Adrenal gland (tissue), 12 donors: ENCODE measurements around the gene RNF141. TPM values are rescaled to one million over a fixed set of nuclear protein-coding genes. Genes with fewer than 3 reads are reported as not detected.
A peak's percentile ranks its signal among the peaks of the same experiment; 100 is the strongest.

Experiments
- DNase-seq, 7 donors: peaks; one replicate each; pipeline ENCODE4 v3.0.0-alpha.2; 2019 to 2020
- H3K27ac ChIP-seq, 5 donors: fragments of 200-600 bp; sonication (generic) in 4 of 5; 1 replicate in 3 of 5; 2 replicates in 2 of 5; pipeline versions ENCODE4 v1.5.1 to v1.8.0; 2016 to 2020; ENCODE audit warnings: mild to moderate bottlenecking in 1 of 5
- H3K27me3 ChIP-seq: fragments of 200-600 bp; 2 replicates; pipeline ENCODE4 v1.8.0; 2021
- H3K36me3 ChIP-seq, 2 donors: fragments of 200-600 bp; replicated peaks in 1 of 2; 1 replicate in 1 of 2; 2 replicates in 1 of 2; pipeline versions ENCODE4 v1.5.1 to v1.8.0; 2018 to 2022
- H3K4me1 ChIP-seq, 2 donors: fragments of 200-600 bp; replicated peaks in 1 of 2; 1 replicate in 1 of 2; 2 replicates in 1 of 2; pipeline versions ENCODE4 v1.5.1 to v1.8.0; 2018 to 2021
- H3K4me3 ChIP-seq, 4 donors: fragments of 200-600 bp; sonication (generic) in 3 of 4; one replicate each; pipeline ENCODE4 v1.5.1; 2016 to 2018
- H3K9me3 ChIP-seq, 3 donors: fragments of 200-600 bp; sonication (generic) in 1 of 3; replicated peaks in 1 of 3; 1 replicate in 2 of 3; 2 replicates in 1 of 3; pipeline versions ENCODE4 v1.5.1 to v1.8.0; 2016 to 2021
- POLR2A ChIP-seq, 2 donors: fragments of 450-650 bp; IDR thresholded peaks; one replicate each; pipeline ENCODE4 v1.6.1; 2017; ENCODE audit warnings: antibody characterized with exemption in 2 of 2, mild to moderate bottlenecking in 2 of 2, moderate library complexity in 1 of 2
- WGBS, 4 donors: extraction: QIAGEN DNeasy Blood & Tissue Kit in 2 of 4; methylation state at CpG; one replicate each; pipeline versions ENCODE4 v1.1.5 to v1.1.7; 2013 to 2017; 5-methylcytosine and 5-hydroxymethylcytosine counted together
- intact Hi-C, 2 donors: fragments of 100-400 bp; cut with DNase I; formaldehyde crosslinking; loops; one replicate each; pipeline versions ENCODE4 v1.14.1 to v1.15.0; 2022 to 2023
- polyA plus RNA-seq, 3 donors: library from polyadenylated mRNA; stranded (reverse); fragments of 200-250 nt in 2 of 3; fragments of 350-450 nt in 1 of 3; fragmentation: Illumina TruSeq in 1 of 3; extraction: RNeasy Lipid Tissue Mini Kit (QIAGEN cat#74804) in 1 of 3; gene quantifications; one replicate each; pipeline ENCODE4 v1.2.3, GENCODE V29; 2013 to 2014
- total RNA-seq, 9 donors: library from RNA; depleted of rRNA in 4 of 9; stranded (reverse); fragments of >200 nt in 4 of 9; fragments of 120-200 nt in 1 of 9; fragmentation: NEBNext Ultra II Directional in 1 of 9; extraction: Animal tissue kit (Norgen Biotek cat#: 25700) in 1 of 9; gene quantifications; one replicate each; pipeline versions ENCODE4 v1.1.0 to v1.2.4, GENCODE V29; 2013 to 2023
- TF ChIP-seq, protein P1 (sequence below), 6 experiments: fragments of 450-650 bp in 4 of 6; fragments of 200-600 bp in 2 of 6; sonication (generic) in 1 of 6; IDR thresholded peaks; 1 replicate in 5 of 6; 2 replicates in 1 of 6; pipeline versions ENCODE4 v1.5.1 to v1.8.0; 2016 to 2021; ENCODE audit warnings: antibody characterized with exemption in 6 of 6, mild to moderate bottlenecking in 2 of 6, moderate library complexity in 1 of 6
- donor health status: healthy with polysubstance abuse.
- donor health status: Bipolar disorder and iron deficiency.
- donor health status: DM: yes; HTN: yes; CAD: no.
- donor health status: DM: no; HTN: no; CAD: no.
- donor health status: DM: no; HTN: no; CAD: no.
- donor health status: DM: yes; HTN: yes; CAD: no.

The RNF141 gene
- total and polyA plus RNA-seq, 12 donors = 10.3 to 109 (median 56.1) TPM

GRCh38 chr11:10518123-10518522 is 22.9 kb downstream of the RNF141 start:
- peaks cover 0 to 12% of the 10 kb centered on the region in 2 donors for H3K36me3 ChIP-seq
- no peak for TF ChIP-seq POLR2A (IDR thresholded peaks at IDR 0.05)
- TF ChIP-seq, protein P1, sequence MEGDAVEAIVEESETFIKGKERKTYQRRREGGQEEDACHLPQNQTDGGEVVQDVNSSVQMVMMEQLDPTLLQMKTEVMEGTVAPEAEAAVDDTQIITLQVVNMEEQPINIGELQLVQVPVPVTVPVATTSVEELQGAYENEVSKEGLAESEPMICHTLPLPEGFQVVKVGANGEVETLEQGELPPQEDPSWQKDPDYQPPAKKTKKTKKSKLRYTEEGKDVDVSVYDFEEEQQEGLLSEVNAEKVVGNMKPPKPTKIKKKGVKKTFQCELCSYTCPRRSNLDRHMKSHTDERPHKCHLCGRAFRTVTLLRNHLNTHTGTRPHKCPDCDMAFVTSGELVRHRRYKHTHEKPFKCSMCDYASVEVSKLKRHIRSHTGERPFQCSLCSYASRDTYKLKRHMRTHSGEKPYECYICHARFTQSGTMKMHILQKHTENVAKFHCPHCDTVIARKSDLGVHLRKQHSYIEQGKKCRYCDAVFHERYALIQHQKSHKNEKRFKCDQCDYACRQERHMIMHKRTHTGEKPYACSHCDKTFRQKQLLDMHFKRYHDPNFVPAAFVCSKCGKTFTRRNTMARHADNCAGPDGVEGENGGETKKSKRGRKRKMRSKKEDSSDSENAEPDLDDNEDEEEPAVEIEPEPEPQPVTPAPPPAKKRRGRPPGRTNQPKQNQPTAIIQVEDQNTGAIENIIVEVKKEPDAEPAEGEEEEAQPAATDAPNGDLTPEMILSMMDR (IDR thresholded peaks at IDR 0.05) = no peak
- intact Hi-C loops = no loop called here
- DNase-seq = no peak
- no peak overlapping the region for H3K4me3 ChIP-seq
- no peaks in the 10 kb centered on the region for H3K9me3 ChIP-seq
- peaks cover 8 to 14% of the 10 kb centered on the region in 2 donors for H3K4me1 ChIP-seq
- H3K27me3 ChIP-seq = no peaks in the 10 kb centered on the region
- H3K27ac ChIP-seq = no peak overlapping the region

GRCh38 chr11:10515418-10515817 is 25.6 kb downstream of the RNF141 start:
- 92 to 95% (median 93%) methylated on average over 3 of the region's 3 CpGs for WGBS, 4 donors
- DNase-seq = no peak
- TF ChIP-seq POLR2A (IDR thresholded peaks at IDR 0.05) = no peak
- TF ChIP-seq, protein P1 (IDR thresholded peaks at IDR 0.05) = no peak
- no peaks in the 10 kb centered on the region for H3K9me3 ChIP-seq
- no peaks in the 10 kb centered on the region for H3K27me3 ChIP-seq
- intact Hi-C loops = no loop called here
- no peak overlapping the region for H3K4me3 ChIP-seq
- H3K27ac ChIP-seq = no peak overlapping the region
- peaks cover 8 to 10% of the 10 kb centered on the region in 2 donors for H3K4me1 ChIP-seq
- H3K36me3 ChIP-seq = peaks cover 0 to 10% of the 10 kb centered on the region in 2 donors

- intact Hi-C loops = no loop called here
Measured at GRCh38 chr11:10514709-10515108, 26.3 kb downstream of the RNF141 start.

GRCh38 chr11:10514202-10514601 is 26.8 kb downstream of the RNF141 start:
- H3K4me1 ChIP-seq = peaks cover 8 to 10% of the 10 kb centered on the region in 2 donors
- no peak for DNase-seq
- intact Hi-C loops = no loop called here
- WGBS, 4 donors = 39 to 47% (median 44%) methylated on average over 2 of the region's 2 CpGs
- H3K36me3 ChIP-seq = peaks cover 0 to 2% of the 10 kb centered on the region in 2 donors
- TF ChIP-seq, protein P1 (IDR thresholded peaks at IDR 0.05) = peak; percentile 11 to 49 (median 36)
- TF ChIP-seq POLR2A (IDR thresholded peaks at IDR 0.05) = no peak
- H3K27me3 ChIP-seq = no peaks in the 10 kb centered on the region
- no peaks in the 10 kb centered on the region for H3K9me3 ChIP-seq
- peak overlapping the region in 2 of 5 donors; percentile 29 to 31 for H3K27ac ChIP-seq
- no peak overlapping the region for H3K4me3 ChIP-seq

More at GRCh38 chr11:10514709-10515108, 26.3 kb downstream of the RNF141 start:
- WGBS, 4 donors = 78 to 94% (median 91%) methylated on average over 2 of the region's 2 CpGs
- TF ChIP-seq, protein P1 (IDR thresholded peaks at IDR 0.05) = no peak
- TF ChIP-seq POLR2A (IDR thresholded peaks at IDR 0.05) = no peak
- H3K27ac ChIP-seq = peak overlapping the region in 2 of 5 donors; percentile 29 to 31
- no peaks in the 10 kb centered on the region for H3K9me3 ChIP-seq
- peaks cover 8 to 10% of the 10 kb centered on the region in 2 donors for H3K4me1 ChIP-seq
- no peaks in the 10 kb centered on the region for H3K27me3 ChIP-seq
- H3K4me3 ChIP-seq = no peak overlapping the region
- DNase-seq = no peak
- H3K36me3 ChIP-seq = peaks cover 0 to 7% of the 10 kb centered on the region in 2 donors
